A673 (cell line): ENCODE data around the gene RCC2. TPM values are rescaled to one million over a fixed set of nuclear protein-coding genes. Genes with fewer than 3 reads are reported as not detected.
A peak's percentile ranks its signal among the peaks of the same experiment; 100 is the strongest.

Source experiments
- BruUV-seq: library from RNA; stranded (reverse); fragments of 400-500 nt; replicated peaks from 2 replicates; lab custom pipeline; 2021; lab: Mats Ljungman, UMichigan
- CTCF ChIA-PET: fragments of 300-600 bp; sonication (Branson Sonifier 250); formaldehyde crosslinking; loops from one replicate; lab custom pipeline; 2022; ENCODE audit warnings: antibody characterized with exemption; lab: Charles Lee
- POLR2A ChIA-PET: fragments of 300-600 bp; sonication (Branson Sonifier 250); formaldehyde crosslinking; loops from one replicate; lab custom pipeline; 2022; ENCODE audit warnings: antibody characterized with exemption; ENCODE audit not compliant: low non-redundant PET; lab: Charles Lee
- DNase-seq: peaks from one replicate; pipeline ENCODE4 v3.0.0-alpha.2; 2015; ENCODE audit warnings: low spot score
- H3K27ac ChIP-seq: fragments of 200-600 bp; sonication (generic); 2 replicates; pipeline ENCODE4 v1.5.1; 2016; ENCODE audit warnings: mixed run types, low read depth, mild to moderate bottlenecking, mixed read lengths, antibody characterized with exemption, low read length; ENCODE audit not compliant: poor library complexity, severe bottlenecking
- H3K27me3 ChIP-seq: fragments of 200-600 bp; sonication (generic); replicated peaks from 2 replicates; pipeline ENCODE4 v1.6.1; 2017; ENCODE audit warnings: mixed run types, low read depth, mild to moderate bottlenecking, mixed read lengths, antibody characterized with exemption, low read length; ENCODE audit not compliant: insufficient read depth, poor library complexity
- H3K36me3 ChIP-seq: fragments of 200-600 bp; sonication (generic); 2 replicates; pipeline ENCODE4 v1.6.1; 2016; ENCODE audit warnings: mixed run types, mild to moderate bottlenecking, mixed read lengths, antibody characterized with exemption, low read length; ENCODE audit not compliant: insufficient read depth, poor library complexity, severe bottlenecking
- H3K4me1 ChIP-seq: fragments of 200-600 bp; sonication (generic); 2 replicates; pipeline ENCODE4 v1.6.1; 2017; ENCODE audit warnings: mixed run types, mild to moderate bottlenecking, mixed read lengths, antibody characterized with exemption, low read length; ENCODE audit not compliant: insufficient read depth, poor library complexity, severe bottlenecking
- H3K4me3 ChIP-seq: fragments of 200-600 bp; sonication (generic); 2 replicates; pipeline ENCODE4 v1.5.1; 2016; ENCODE audit warnings: low read depth, mixed run types, mild to moderate bottlenecking, mixed read lengths, low read length; ENCODE audit not compliant: poor library complexity, severe bottlenecking
- H3K9me3 ChIP-seq: fragments of 200-600 bp; sonication (generic); 2 replicates; pipeline ENCODE4 v1.6.1; 2016; ENCODE audit warnings: mixed run types, low read depth, mild to moderate bottlenecking, mixed read lengths, antibody characterized with exemption, low read length; ENCODE audit not compliant: poor library complexity, severe bottlenecking
- CTCF ChIP-seq: fragments of 300-800, 200-600 bp; sonication (generic); conservative IDR thresholded peaks from 2 replicates; pipeline ENCODE4 v1.5.1; 2017; ENCODE audit warnings: low read depth, mild to moderate bottlenecking, antibody characterized with exemption, low read length, moderate library complexity, mixed read lengths
- EZH2 ChIP-seq: fragments of 200-600 bp; sonication (generic); IDR thresholded peaks from 2 replicates; pipeline ENCODE4 v1.6.1; 2017; ENCODE audit warnings: borderline replicate concordance, low read depth, mild to moderate bottlenecking, mixed read lengths, antibody characterized with exemption, low read length; ENCODE audit not compliant: poor library complexity, severe bottlenecking
- intact Hi-C: fragments of 100-400 bp; cut with micrococcal nuclease; formaldehyde crosslinking; loops from one replicate; pipeline ENCODE4 v1.10.0; 2022; ENCODE audit not compliant: unreplicated experiment
- total RNA-seq: library from RNA; stranded (reverse); gene quantifications from 2 replicates; pipeline ENCODE4 v1.2.3, GENCODE V29; 2021

The RCC2 gene
- total RNA-seq, 1 experiment from 2014 or later, result 182 TPM

DNA sequence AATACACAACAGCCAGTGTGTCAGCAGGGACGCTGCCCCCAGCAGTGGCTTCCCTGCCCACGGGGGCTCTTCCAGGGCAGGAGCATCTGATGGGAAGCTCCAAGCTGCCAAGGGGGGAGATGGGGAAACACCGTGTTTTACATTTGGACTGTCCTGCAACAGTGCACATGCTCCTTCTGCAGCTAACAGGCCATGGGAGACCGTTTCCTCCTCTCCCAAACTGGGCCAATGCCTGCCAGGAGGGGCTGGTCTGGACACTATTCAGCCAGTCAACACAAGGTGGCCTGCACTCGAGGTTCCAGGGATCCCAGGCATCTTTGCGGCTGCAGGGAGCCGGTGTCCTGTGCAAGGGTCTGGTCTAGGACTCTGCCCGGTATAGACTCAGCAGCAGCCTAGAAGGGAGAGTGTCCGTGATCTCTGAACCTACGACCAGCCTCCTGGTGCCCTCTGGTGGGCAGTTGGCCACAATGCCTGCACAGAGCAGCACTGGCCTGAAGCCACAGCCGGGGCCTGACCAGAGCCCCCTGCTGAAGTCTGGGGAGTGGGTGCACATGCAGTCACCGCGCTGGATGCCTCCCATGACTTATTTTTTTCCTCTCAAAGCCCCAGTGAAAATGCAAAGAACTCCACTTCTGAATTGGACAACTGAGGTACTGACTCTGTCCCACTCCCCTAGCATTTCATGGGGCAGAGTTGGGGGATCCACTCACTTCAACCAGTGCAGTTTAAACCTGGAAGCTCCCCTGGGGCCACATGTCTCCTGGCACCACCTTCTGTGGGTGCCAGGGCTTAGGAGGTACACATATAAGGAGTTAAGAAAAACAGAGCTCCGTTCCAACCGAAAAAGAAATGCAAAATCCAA, 33.3 kb downstream of the RCC2 start:
- H3K4me1 ChIP-seq, result no peaks in the 10 kb centered on the region
- peak; percentile 77 for TF ChIP-seq CTCF
- no peak for TF ChIP-seq EZH2
- no peak overlapping the region for H3K27ac ChIP-seq
- H3K4me3 ChIP-seq, result no peak overlapping the region
- H3K36me3 ChIP-seq, result peaks cover 43% of the 10 kb centered on the region
- H3K27me3 ChIP-seq, result no peaks in the 10 kb centered on the region
- H3K9me3 ChIP-seq, result no peaks in the 10 kb centered on the region
- intact Hi-C loops, result loop anchor here (5.0 to 10.0 kb wide), 2 partner anchors 281 to 349 kb away; no protein-coding TSS in a partner anchor
- ChIA-PET CTCF (no interaction called here), POLR2A (no interaction called here)
- no TSS peak for BruUV-seq
- peak; percentile 39 for DNase-seq

DNA sequence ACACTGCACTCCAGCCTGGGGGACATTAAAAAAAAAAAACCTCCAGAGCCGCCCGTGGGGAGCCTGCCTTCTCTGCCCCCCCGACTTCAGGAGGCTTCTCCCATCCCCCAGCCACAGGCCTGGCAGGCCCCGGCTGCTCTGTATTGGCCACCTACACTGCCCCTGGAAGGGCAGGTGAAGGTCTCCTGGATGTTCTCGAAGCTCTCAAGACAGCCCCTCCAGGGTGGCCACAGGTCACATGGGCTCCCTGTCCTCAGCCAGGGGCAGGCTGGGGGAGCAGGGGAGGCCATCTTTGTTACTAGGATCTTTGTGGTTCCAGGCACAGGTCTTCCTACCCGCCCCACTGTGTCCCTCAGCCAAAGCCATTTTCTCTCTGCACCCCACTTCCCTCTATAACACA, 34.7 kb downstream of the RCC2 start:
- intact Hi-C loops, result loop anchor here (5.0 to 10.0 kb wide), 2 partner anchors 280 to 348 kb away; no protein-coding TSS in a partner anchor
- H3K27ac ChIP-seq, result no peak overlapping the region
- POLR2A ChIA-PET, result no interaction called here
- H3K27me3 ChIP-seq, result no peaks in the 10 kb centered on the region
- BruUV-seq, result no TSS peak
- TF ChIP-seq CTCF (no peak), EZH2 (no peak)
- no peak overlapping the region for H3K4me3 ChIP-seq
- no peak for DNase-seq
- no peaks in the 10 kb centered on the region for H3K4me1 ChIP-seq
- no peaks in the 10 kb centered on the region for H3K9me3 ChIP-seq
- peaks cover 30% of the 10 kb centered on the region for H3K36me3 ChIP-seq
- CTCF ChIA-PET, result no interaction called here

DNA sequence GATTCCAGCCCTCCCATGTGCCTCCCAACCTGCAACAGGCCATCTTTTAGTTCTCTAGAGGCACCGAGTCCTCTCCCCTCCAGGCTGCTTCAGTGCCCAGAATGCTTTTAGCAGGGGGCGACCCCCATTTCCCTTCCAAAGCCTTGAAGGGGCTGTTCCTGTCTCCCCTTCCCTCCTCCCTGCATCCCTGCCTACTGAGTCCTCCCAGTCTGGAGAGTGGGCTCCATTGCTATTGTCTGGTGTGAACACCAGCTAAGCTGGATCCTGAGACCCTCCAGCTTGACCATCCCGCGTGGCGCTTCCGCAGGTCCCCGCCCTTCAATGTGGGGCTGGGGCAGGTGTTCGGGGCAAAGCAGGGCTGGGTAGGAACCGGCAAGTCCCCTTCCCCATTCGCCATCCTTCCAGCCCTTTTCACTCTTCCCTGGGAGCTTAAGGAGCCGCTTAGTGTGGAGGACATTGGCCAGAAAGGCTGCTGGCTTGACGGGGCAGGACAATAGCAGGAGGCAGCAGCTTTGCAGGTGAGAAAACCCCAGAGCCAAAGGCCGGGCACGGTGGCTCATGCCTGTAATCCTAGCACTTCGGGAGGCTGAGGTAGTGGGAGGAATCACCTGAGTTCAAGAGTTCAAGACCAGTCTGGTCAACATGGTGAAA, 35.3 kb downstream of the RCC2 start:
- ChIA-PET CTCF (no interaction called here), POLR2A (no interaction called here)
- Histone ChIP-seq H3K27me3 (no peaks in the 10 kb centered on the region), H3K36me3 (peaks cover 23% of the 10 kb centered on the region), H3K4me1 (no peaks in the 10 kb centered on the region), H3K4me3 (no peak overlapping the region), H3K27ac (no peak overlapping the region), H3K9me3 (no peaks in the 10 kb centered on the region)
- intact Hi-C loops, result loop anchor here (10.0 kb wide), 1 partner anchor 279 kb away; no protein-coding TSS in a partner anchor
- TF ChIP-seq EZH2, result no peak
- no peak for TF ChIP-seq CTCF
- no peak for DNase-seq
- no TSS peak for BruUV-seq
